BE2C (cell line): ENCODE measurements around the gene CETN1.

ENCODE experiments used
- DNase-seq: peaks from one replicate; pipeline ENCODE4 v3.0.0-alpha.2; 2020
- H3K27me3 ChIP-seq: fragments of 250-450 bp; sonication (Bioruptor Pico); 2 replicates; pipeline ENCODE4 v1.5.1; 2020; ENCODE audit warnings: mild to moderate bottlenecking
- H3K36me3 ChIP-seq: fragments of 250-450 bp; sonication (Bioruptor Pico); 2 replicates; pipeline ENCODE4 v1.5.1; 2020; ENCODE audit warnings: mild to moderate bottlenecking
- H3K4me1 ChIP-seq: fragments of 250-450 bp; sonication (Bioruptor Pico); 2 replicates; pipeline ENCODE4 v1.5.1; 2020
- H3K4me3 ChIP-seq: 2 replicates; pipeline ENCODE4 v1.5.1; 2011; ENCODE audit warnings: low read depth, low read length
- H3K9me3 ChIP-seq: fragments of 250-450 bp; sonication (Bioruptor Pico); 2 replicates; pipeline ENCODE4 v1.5.1; 2020
- TF ChIP-seq, protein P1 (sequence below): IDR thresholded peaks from 2 replicates; pipeline ENCODE4 v1.5.1; 2012; ENCODE audit warnings: mild to moderate bottlenecking, low read depth, low read length

CETN1 gene

GRCh38 chr18:582465-582864, 2.3 kb downstream of the CETN1 start:
- Histone ChIP-seq H3K4me3 (no peak overlapping the region), H3K4me1 (no peaks in the 10 kb centered on the region), H3K27me3 (no peaks in the 10 kb centered on the region), H3K9me3 (no peaks in the 10 kb centered on the region), H3K36me3 (no peaks in the 10 kb centered on the region)
- TF ChIP-seq, protein P1, sequence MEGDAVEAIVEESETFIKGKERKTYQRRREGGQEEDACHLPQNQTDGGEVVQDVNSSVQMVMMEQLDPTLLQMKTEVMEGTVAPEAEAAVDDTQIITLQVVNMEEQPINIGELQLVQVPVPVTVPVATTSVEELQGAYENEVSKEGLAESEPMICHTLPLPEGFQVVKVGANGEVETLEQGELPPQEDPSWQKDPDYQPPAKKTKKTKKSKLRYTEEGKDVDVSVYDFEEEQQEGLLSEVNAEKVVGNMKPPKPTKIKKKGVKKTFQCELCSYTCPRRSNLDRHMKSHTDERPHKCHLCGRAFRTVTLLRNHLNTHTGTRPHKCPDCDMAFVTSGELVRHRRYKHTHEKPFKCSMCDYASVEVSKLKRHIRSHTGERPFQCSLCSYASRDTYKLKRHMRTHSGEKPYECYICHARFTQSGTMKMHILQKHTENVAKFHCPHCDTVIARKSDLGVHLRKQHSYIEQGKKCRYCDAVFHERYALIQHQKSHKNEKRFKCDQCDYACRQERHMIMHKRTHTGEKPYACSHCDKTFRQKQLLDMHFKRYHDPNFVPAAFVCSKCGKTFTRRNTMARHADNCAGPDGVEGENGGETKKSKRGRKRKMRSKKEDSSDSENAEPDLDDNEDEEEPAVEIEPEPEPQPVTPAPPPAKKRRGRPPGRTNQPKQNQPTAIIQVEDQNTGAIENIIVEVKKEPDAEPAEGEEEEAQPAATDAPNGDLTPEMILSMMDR, result no peak
- no peak for DNase-seq

- no peaks in the 10 kb centered on the region for H3K4me1 ChIP-seq
- DNase-seq, result no peak
- H3K9me3 ChIP-seq, result no peaks in the 10 kb centered on the region
- TF ChIP-seq, protein P1, result no peak
- no peaks in the 10 kb centered on the region for H3K36me3 ChIP-seq
- no peak overlapping the region for H3K4me3 ChIP-seq
- 0 out of 2 replicates have a peak, but pooled peaks cover 3% of the 10 kb centered on the region for H3K27me3 ChIP-seq
Observed at GRCh38 chr18:595068-595467, 14.9 kb downstream of the CETN1 start.

DNA sequence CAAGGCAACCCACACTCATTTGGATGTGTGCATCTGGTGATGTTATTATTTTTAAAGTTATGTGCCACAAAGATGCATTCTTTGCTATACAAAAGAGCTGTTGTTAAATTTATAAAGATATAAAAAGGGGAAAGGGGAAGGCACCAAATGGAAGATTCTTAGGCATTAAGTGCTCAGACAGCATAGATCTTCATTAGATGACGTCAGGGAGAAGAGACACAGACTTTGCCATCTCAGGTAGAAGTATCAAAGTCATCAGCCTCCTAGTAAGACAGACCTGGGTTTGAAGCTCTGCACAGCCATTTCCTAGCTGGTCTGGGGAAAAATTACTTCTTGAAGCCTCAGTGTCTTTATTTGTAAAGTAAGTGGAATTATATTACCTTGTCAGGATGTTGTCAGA, 15.4 kb downstream of the CETN1 start:
- no peak for DNase-seq
- Histone ChIP-seq H3K4me1 (no peaks in the 10 kb centered on the region), H3K27me3 (0 out of 2 replicates have a peak, but pooled peaks cover 3% of the 10 kb centered on the region), H3K36me3 (no peaks in the 10 kb centered on the region), H3K4me3 (no peak overlapping the region), H3K9me3 (no peaks in the 10 kb centered on the region)
- TF ChIP-seq, protein P1, result no peak

- H3K9me3 ChIP-seq, result no peaks in the 10 kb centered on the region
- H3K4me3 ChIP-seq, result no peak overlapping the region
- no peaks in the 10 kb centered on the region for H3K4me1 ChIP-seq
- 0 out of 2 replicates have a peak, but pooled peaks cover 3% of the 10 kb centered on the region for H3K27me3 ChIP-seq
- DNase-seq, result no peak
- TF ChIP-seq, protein P1, result no peak
- H3K36me3 ChIP-seq, result no peaks in the 10 kb centered on the region
Observed at GRCh38 chr18:596288-596881, 16.2 kb downstream of the CETN1 start.

- Histone ChIP-seq H3K4me3 (no peak overlapping the region), H3K27me3 (0 out of 2 replicates have a peak, but pooled peaks cover 3% of the 10 kb centered on the region), H3K9me3 (no peaks in the 10 kb centered on the region), H3K36me3 (no peaks in the 10 kb centered on the region), H3K4me1 (no peaks in the 10 kb centered on the region)
- TF ChIP-seq, protein P1, result no peak
- DNase-seq, result no peak
Observed at GRCh38 chr18:598124-598589, 18.0 kb downstream of the CETN1 start.

- Histone ChIP-seq H3K36me3 (no peaks in the 10 kb centered on the region), H3K9me3 (no peaks in the 10 kb centered on the region), H3K4me3 (no peak overlapping the region), H3K4me1 (no peaks in the 10 kb centered on the region), H3K27me3 (0 out of 2 replicates have a peak, but pooled peaks cover 3% of the 10 kb centered on the region)
- no peak for DNase-seq
- TF ChIP-seq, protein P1, result no peak
Observed at GRCh38 chr18:600107-600506, 19.9 kb downstream of the CETN1 start.
